ENCODE measurements around the gene AKIP1. TPM values are rescaled to one million over a fixed set of nuclear protein-coding genes. Genes with fewer than 3 reads are reported as not detected.

AKIP1 gene
- total and polyA plus RNA-seq, 9 of the 15 experiments (the other 6 are each of a cell fraction or from before 2014, with no cell fraction given): 9.0 to 52.6 (median 36.2) TPM

- TF ChIP-seq, protein P1, sequence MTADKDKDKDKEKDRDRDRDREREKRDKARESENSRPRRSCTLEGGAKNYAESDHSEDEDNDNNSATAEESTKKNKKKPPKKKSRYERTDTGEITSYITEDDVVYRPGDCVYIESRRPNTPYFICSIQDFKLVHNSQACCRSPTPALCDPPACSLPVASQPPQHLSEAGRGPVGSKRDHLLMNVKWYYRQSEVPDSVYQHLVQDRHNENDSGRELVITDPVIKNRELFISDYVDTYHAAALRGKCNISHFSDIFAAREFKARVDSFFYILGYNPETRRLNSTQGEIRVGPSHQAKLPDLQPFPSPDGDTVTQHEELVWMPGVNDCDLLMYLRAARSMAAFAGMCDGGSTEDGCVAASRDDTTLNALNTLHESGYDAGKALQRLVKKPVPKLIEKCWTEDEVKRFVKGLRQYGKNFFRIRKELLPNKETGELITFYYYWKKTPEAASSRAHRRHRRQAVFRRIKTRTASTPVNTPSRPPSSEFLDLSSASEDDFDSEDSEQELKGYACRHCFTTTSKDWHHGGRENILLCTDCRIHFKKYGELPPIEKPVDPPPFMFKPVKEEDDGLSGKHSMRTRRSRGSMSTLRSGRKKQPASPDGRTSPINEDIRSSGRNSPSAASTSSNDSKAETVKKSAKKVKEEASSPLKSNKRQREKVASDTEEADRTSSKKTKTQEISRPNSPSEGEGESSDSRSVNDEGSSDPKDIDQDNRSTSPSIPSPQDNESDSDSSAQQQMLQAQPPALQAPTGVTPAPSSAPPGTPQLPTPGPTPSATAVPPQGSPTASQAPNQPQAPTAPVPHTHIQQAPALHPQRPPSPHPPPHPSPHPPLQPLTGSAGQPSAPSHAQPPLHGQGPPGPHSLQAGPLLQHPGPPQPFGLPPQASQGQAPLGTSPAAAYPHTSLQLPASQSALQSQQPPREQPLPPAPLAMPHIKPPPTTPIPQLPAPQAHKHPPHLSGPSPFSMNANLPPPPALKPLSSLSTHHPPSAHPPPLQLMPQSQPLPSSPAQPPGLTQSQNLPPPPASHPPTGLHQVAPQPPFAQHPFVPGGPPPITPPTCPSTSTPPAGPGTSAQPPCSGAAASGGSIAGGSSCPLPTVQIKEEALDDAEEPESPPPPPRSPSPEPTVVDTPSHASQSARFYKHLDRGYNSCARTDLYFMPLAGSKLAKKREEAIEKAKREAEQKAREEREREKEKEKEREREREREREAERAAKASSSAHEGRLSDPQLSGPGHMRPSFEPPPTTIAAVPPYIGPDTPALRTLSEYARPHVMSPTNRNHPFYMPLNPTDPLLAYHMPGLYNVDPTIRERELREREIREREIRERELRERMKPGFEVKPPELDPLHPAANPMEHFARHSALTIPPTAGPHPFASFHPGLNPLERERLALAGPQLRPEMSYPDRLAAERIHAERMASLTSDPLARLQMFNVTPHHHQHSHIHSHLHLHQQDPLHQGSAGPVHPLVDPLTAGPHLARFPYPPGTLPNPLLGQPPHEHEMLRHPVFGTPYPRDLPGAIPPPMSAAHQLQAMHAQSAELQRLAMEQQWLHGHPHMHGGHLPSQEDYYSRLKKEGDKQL (CRISPR knock-in tag; IDR thresholded peaks at IDR 0.05; ENCODE audit: borderline replicate concordance): no peak
- TF ChIP-seq ZNF592 (IDR thresholded peaks at IDR 0.05) (0 out of 2 replicates have a peak, but pooled peaks have one; percentile 41), HEY1 (CRISPR knock-in tag; IDR thresholded peaks at IDR 0.05; ENCODE audit: borderline replicate concordance) (no peak), SMARCA5 (IDR thresholded peaks at IDR 0.05) (peak; percentile 72; the same call in 1 of the 2 replicates), GTF2E2 (tag; IDR thresholded peaks at IDR 0.05) (peak; percentile 30; the same call in 1 of the 2 replicates), NBN (IDR thresholded peaks at IDR 0.05; ENCODE audit: low read depth) (peak; percentile 64), FOXK2 (conservative IDR thresholded peaks at IDR 0.05 in 1 of 2, IDR thresholded peaks at IDR 0.05 in 1 of 2; ENCODE audit: low read depth in 2 of 2) (peak; percentile 52 to 55; a peak in 2 of 4 replicates), CCAR2 (IDR thresholded peaks at IDR 0.05; ENCODE audit: low read depth, low read length) (no peak), SMC3 (conservative IDR thresholded peaks at IDR 0.05; ENCODE audit: insufficient read depth, low read depth, low read length) (0 out of 2 replicates have a peak, but pooled peaks have one; percentile 11), CAMTA2 (CRISPR knock-in tag; conservative IDR thresholded peaks at IDR 0.05) (0 out of 2 replicates have a peak, but pooled peaks have one; percentile 19), ZNF121 (CRISPR knock-in tag; conservative IDR thresholded peaks at IDR 0.05) (peak; percentile 96), NR2C1 (IDR thresholded peaks at IDR 0.05) (peak; percentile 98), NR2C1 (tag; IDR thresholded peaks at IDR 0.05) (peak; percentile 98), SUPT5H (IDR thresholded peaks at IDR 0.05) (peak; percentile 93)
- TF ChIP-seq, protein P2, sequence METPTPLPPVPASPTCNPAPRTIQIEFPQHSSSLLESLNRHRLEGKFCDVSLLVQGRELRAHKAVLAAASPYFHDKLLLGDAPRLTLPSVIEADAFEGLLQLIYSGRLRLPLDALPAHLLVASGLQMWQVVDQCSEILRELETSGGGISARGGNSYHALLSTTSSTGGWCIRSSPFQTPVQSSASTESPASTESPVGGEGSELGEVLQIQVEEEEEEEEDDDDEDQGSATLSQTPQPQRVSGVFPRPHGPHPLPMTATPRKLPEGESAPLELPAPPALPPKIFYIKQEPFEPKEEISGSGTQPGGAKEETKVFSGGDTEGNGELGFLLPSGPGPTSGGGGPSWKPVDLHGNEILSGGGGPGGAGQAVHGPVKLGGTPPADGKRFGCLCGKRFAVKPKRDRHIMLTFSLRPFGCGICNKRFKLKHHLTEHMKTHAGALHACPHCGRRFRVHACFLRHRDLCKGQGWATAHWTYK (CRISPR knock-in tag; IDR thresholded peaks at IDR 0.05): 0 out of 2 replicates have a peak, but pooled peaks have one; percentile 65
Observed at GRCh38 chr11:8964324-8965320, 53.6 kb downstream of the AKIP1 start, which contains the start of gene TMEM9B (continued).
